ENCODE data around the gene DFFB. TPM values are rescaled to one million over a fixed set of nuclear protein-coding genes. Genes with fewer than 3 reads are reported as not detected.

Gene DFFB
- total RNA-seq, 4 donors from 2014 or later = 7.4 to 18.3 (median 15.7) TPM; not detected in 1

DNA sequence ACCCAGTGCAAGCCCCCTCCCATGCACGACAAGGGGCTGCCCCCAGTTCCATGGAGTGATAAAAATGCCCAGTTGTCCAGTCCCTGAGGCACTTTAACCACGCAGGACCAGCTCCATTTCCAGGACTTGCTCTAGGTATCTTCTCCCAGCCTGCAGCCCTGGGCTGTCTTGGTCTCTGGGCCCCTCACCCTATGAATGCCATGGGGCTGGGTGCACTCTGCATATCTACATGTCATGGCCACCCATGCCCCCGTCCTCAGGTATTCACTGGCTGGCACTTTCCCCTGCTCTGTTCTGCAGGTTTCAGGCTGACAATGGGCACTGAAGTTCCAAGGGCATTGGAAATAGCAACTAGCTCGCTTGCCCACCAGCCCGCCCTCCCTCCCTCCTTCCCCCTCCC lies 62.4 kb downstream of the DFFB start:
- in situ Hi-C loops (cut with MboI; ENCODE audit: low pct_ligation_motif_present in 1 of 4, low pct_unique_long_range_greater_than_20kb in 1 of 4, low sequenced_read_pairs in 3 of 4) (no loop called here), intact Hi-C loops (cut with DNase I; ENCODE audit: low total_unique reads) (no loop called here)
- H3K9me3 ChIP-seq = no peaks in the 10 kb centered on the region
- DNase-seq = no peak
- no peaks in the 10 kb centered on the region for H3K36me3 ChIP-seq
- H3K27me3 ChIP-seq = peaks cover 4% of the 10 kb centered on the region
- no peak overlapping the region for H3K27ac ChIP-seq
- WGBS, 2 donors (ENCODE audit: low coverage in 1 of 2) = 50 to 78% methylated on average over 2 to 5 of the region's 5 CpGs
- TF ChIP-seq CTCF (IDR thresholded peaks at IDR 0.05) (no peak), POLR2A (IDR thresholded peaks at IDR 0.05) (no peak), EP300 (IDR thresholded peaks at IDR 0.05; ENCODE audit: low read depth) (no peak), POLR2AphosphoS5 (IDR thresholded peaks at IDR 0.05) (no peak)
- H3K4me3 ChIP-seq = no peak overlapping the region
- no peaks in the 10 kb centered on the region for H3K4me1 ChIP-seq

DNA sequence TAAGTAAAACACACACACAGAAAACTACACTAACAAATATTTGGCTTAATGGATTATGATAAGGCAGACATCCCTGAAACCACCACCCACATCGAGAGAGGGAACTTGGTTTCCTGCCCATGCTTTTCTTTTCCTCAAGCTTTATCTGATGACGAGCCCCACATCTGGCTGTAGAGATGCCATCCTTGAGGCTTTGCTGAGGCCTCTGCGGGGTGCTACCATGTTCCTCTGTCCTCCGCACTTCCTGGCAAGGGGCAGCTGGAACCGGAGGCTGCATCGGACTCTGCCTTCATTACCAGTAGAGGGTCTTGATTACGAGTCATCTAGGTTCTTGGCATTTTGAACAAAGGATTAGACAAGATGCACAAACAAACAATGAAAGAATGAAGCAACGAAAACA lies 64.5 kb downstream of the DFFB start:
- Histone ChIP-seq H3K9me3 (no peaks in the 10 kb centered on the region), H3K4me3 (no peak overlapping the region), H3K36me3 (no peaks in the 10 kb centered on the region), H3K27ac (no peak overlapping the region), H3K4me1 (no peaks in the 10 kb centered on the region), H3K27me3 (peaks cover 4% of the 10 kb centered on the region)
- 70 to 75% methylated on average over 4 to 8 of the region's 8 CpGs for WGBS, 2 donors (ENCODE audit: low coverage in 1 of 2)
- in situ Hi-C loops (cut with MboI; ENCODE audit: low pct_ligation_motif_present in 1 of 4, low pct_unique_long_range_greater_than_20kb in 1 of 4, low sequenced_read_pairs in 3 of 4) (no loop called here), intact Hi-C loops (cut with DNase I; ENCODE audit: low total_unique reads) (no loop called here)
- DNase-seq = no peak
- no peak for TF ChIP-seq POLR2AphosphoS5 (IDR thresholded peaks at IDR 0.05)
- no peak for TF ChIP-seq CTCF (IDR thresholded peaks at IDR 0.05)
- no peak for TF ChIP-seq POLR2A (IDR thresholded peaks at IDR 0.05)
- no peak for TF ChIP-seq EP300 (IDR thresholded peaks at IDR 0.05; ENCODE audit: low read depth)

DNA sequence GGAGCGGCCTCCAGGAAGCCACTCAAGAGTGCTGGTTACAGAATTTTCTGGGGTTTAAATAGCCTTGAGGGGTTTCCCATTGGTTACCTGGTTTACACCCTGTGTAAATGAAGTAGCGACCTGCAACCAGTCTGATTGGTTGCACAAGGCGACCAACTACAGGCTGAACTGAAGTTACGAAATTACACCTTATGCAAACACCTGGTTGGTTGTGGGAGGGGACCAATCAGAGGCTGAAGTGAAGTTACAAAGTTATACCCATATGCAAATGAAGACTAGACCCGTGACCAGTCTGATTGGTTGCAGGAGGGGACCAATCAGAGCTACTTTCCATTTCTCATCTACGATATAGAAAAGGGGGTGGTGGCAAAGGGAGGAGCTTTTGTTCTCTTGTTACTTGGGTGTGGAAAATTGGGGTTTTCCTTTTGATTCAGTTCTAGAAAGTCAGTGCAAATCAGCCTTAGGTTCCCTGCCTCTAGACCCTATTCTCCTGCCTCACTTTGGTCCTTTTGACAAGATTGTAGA lies 65.0 kb downstream of the DFFB start:
- Histone ChIP-seq H3K27ac (no peak overlapping the region), H3K9me3 (no peaks in the 10 kb centered on the region), H3K36me3 (no peaks in the 10 kb centered on the region), H3K4me3 (no peak overlapping the region), H3K27me3 (peaks cover 4% of the 10 kb centered on the region), H3K4me1 (no peaks in the 10 kb centered on the region)
- no peak for DNase-seq
- intact Hi-C loops (cut with DNase I; ENCODE audit: low total_unique reads) (no loop called here), in situ Hi-C loops (cut with MboI; ENCODE audit: low pct_ligation_motif_present in 1 of 4, low pct_unique_long_range_greater_than_20kb in 1 of 4, low sequenced_read_pairs in 3 of 4) (no loop called here)
- 78% methylated on average over 1 to 6 of the region's 6 CpGs for WGBS, 2 donors (ENCODE audit: low coverage in 1 of 2)
- no peak for TF ChIP-seq POLR2AphosphoS5 (IDR thresholded peaks at IDR 0.05)
- TF ChIP-seq EP300 (IDR thresholded peaks at IDR 0.05; ENCODE audit: low read depth) = no peak
- no peak for TF ChIP-seq CTCF (IDR thresholded peaks at IDR 0.05)
- TF ChIP-seq POLR2A (IDR thresholded peaks at IDR 0.05) = no peak

DNA sequence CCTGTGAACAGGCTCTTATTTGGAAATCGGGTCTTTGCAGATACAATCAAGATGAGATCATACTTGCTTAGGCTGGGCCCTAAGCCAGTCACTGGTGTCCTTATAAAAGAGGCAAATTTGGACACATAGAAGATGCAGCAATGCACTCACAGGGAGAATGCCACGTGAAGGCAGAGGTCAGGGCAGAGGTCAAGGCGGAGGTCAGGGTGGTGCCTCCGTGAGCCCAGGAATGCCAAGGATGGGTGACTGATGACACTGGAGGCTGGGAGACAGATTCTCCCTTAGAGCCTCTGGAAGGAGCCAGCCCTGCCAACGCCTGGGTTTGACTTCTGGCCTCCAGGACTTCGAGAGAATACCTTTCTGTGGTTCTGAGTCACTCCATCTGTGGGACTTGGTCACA lies 65.6 kb downstream of the DFFB start:
- Histone ChIP-seq H3K27me3 (peaks cover 4% of the 10 kb centered on the region), H3K36me3 (no peaks in the 10 kb centered on the region), H3K27ac (no peak overlapping the region), H3K9me3 (no peaks in the 10 kb centered on the region), H3K4me3 (no peak overlapping the region), H3K4me1 (no peaks in the 10 kb centered on the region)
- intact Hi-C loops (cut with DNase I; ENCODE audit: low total_unique reads) = no loop called here
- TF ChIP-seq POLR2AphosphoS5 (IDR thresholded peaks at IDR 0.05) = no peak
- no peak for TF ChIP-seq EP300 (IDR thresholded peaks at IDR 0.05; ENCODE audit: low read depth)
- no peak for TF ChIP-seq POLR2A (IDR thresholded peaks at IDR 0.05)
- TF ChIP-seq CTCF (IDR thresholded peaks at IDR 0.05) = no peak
- in situ Hi-C loops (cut with MboI; ENCODE audit: low pct_ligation_motif_present in 1 of 4, low pct_unique_long_range_greater_than_20kb in 1 of 4, low sequenced_read_pairs in 3 of 4) = no loop called here
- DNase-seq = no peak
- WGBS, 2 donors (ENCODE audit: low coverage in 1 of 2) = 70% methylated on average over 6 of the region's 6 CpGs; no CpG with 5 or more reads in 1 of the 2 donors
